HCT116 (cell line): ENCODE measurements around the gene GFOD1. TPM values are rescaled to one million over a fixed set of nuclear protein-coding genes. Genes with fewer than 3 reads are reported as not detected.

Source experiments
- ATAC-seq: fragments of 200-7000 bp; cut with Tn5 transposase; 2 replicates; pipeline ENCODE4 v1.9.1; 2020; ENCODE audit warnings: mild to moderate bottlenecking, moderate library complexity
- BruUV-seq: library from RNA; stranded (reverse); fragments of 400-500 nt; replicated peaks from 2 replicates; lab custom pipeline; 2021; lab: Mats Ljungman, UMichigan
- CTCF ChIA-PET: fragments of 300-600 bp; sonication (Branson Sonifier 250); formaldehyde crosslinking; loops from one replicate; lab custom pipeline; 2021; ENCODE audit warnings: antibody characterized with exemption; lab: Charles Lee
- POLR2A ChIA-PET: fragments of 300-600, 350-600 bp; sonication (Branson Sonifier 250); formaldehyde crosslinking; loops from one replicate; lab custom pipeline; 2021; ENCODE audit warnings: antibody characterized with exemption; lab: Charles Lee
- RAD21 ChIA-PET, 2 experiments: fragments of 300-600 bp; sonication (Branson Sonifier 250); formaldehyde crosslinking; loops; one replicate each; lab custom pipeline; 2023; ENCODE audit warnings: low total read pairs in 2 of 2; ENCODE audit not compliant: uncharacterized antibody in 2 of 2, unreplicated experiment in 2 of 2, low non-redundant PET in 1 of 2; lab: Charles Lee
- DNase-seq: peaks from one replicate; pipeline ENCODE4 v3.0.0-alpha.2; 2010; ENCODE audit warnings: low read depth, low spot score
- H2AFZ ChIP-seq: fragments of 200-600 bp; shearing (Covaris generic), sonication (generic); 2 replicates; pipeline ENCODE4 v1.6.1; 2017; ENCODE audit warnings: low read depth, mixed run types, mixed read lengths, antibody characterized with exemption, low read length; ENCODE audit not compliant: poor library complexity, severe bottlenecking
- H3K27ac ChIP-seq: 2 replicates; pipeline ENCODE4 v1.5.1; 2012; ENCODE audit warnings: low read depth, low read length
- H3K27me3 ChIP-seq: fragments of 200-600 bp; sonication (generic); 2 replicates; pipeline ENCODE4 v1.6.1; 2016; ENCODE audit warnings: mixed run types, low read length, mixed read lengths; ENCODE audit not compliant: insufficient read depth
- H3K36me3 ChIP-seq, 2 experiments: fragments of 200-500 bp in 1 of 2; fragments of 200-600 bp in 1 of 2; sonication (Bioruptor generic) in 1 of 2; sonication (generic) in 1 of 2; 2 replicates each; pipeline versions ENCODE4 v1.5.1 to v1.6.1; 2014 to 2016; ENCODE audit warnings: low read length in 2 of 2, inconsistent platforms in 1 of 2, mixed read lengths in 1 of 2, mixed run types in 1 of 2; ENCODE audit not compliant: insufficient read depth in 2 of 2, control insufficient read depth in 1 of 2
- H3K4me1 ChIP-seq, 2 experiments: fragments of 200-600 bp in 1 of 2; sonication (generic) in 1 of 2; 2 replicates each; pipeline versions ENCODE4 v1.5.1 to v1.6.1; 2012 to 2017; ENCODE audit warnings: low read length in 2 of 2, inconsistent platforms in 1 of 2, mild to moderate bottlenecking in 1 of 2, mixed read lengths in 1 of 2, mixed run types in 1 of 2, moderate library complexity in 1 of 2; ENCODE audit not compliant: insufficient read depth in 2 of 2, control insufficient read depth in 1 of 2
- H3K4me2 ChIP-seq: fragments of 200-600 bp; sonication (generic); 2 replicates; pipeline ENCODE4 v1.6.1; 2017; ENCODE audit warnings: mixed run types, low read length, mixed read lengths
- H3K4me3 ChIP-seq, 2 experiments: fragments of 200-600 bp in 1 of 2; sonication (generic) in 1 of 2; replicated peaks in 1 of 2; 2 replicates each; pipeline ENCODE4 v1.5.1; 2011 to 2016; ENCODE audit warnings: low read length in 2 of 2, control low read depth in 1 of 2, low read depth in 1 of 2, mild to moderate bottlenecking in 1 of 2, mixed read lengths in 1 of 2, mixed run types in 1 of 2
- H3K79me2 ChIP-seq: fragments of 200-600 bp; sonication (generic); 2 replicates; pipeline ENCODE4 v1.6.1; 2017; ENCODE audit warnings: mild to moderate bottlenecking, mixed run types, low read length, moderate library complexity, mixed read lengths; ENCODE audit not compliant: insufficient read depth
- H3K9ac ChIP-seq: fragments of 200-600 bp; sonication (generic); 2 replicates; pipeline ENCODE4 v1.6.1; 2016; ENCODE audit warnings: low read length, mixed read lengths
- H3K9me2 ChIP-seq: fragments of 200-600 bp; sonication (generic), shearing (Covaris generic); 2 replicates; pipeline ENCODE4 v1.6.1; 2017; ENCODE audit warnings: mixed run types, mild to moderate bottlenecking, moderate library complexity; ENCODE audit not compliant: insufficient read depth
- H3K9me3 ChIP-seq, 2 experiments: fragments of 200-500 bp in 1 of 2; fragments of 200-600 bp in 1 of 2; sonication (Bioruptor generic) in 1 of 2; sonication (generic) in 1 of 2; 2 replicates each; pipeline ENCODE4 v1.6.1; 2014 to 2017; ENCODE audit warnings: low read length in 2 of 2, mixed read lengths in 2 of 2, inconsistent platforms in 1 of 2, low read depth in 1 of 2, mild to moderate bottlenecking in 1 of 2, mixed run types in 1 of 2, moderate library complexity in 1 of 2; ENCODE audit not compliant: control insufficient read depth in 1 of 2, insufficient read depth in 1 of 2
- H4K20me1 ChIP-seq: fragments of 200-600 bp; sonication (generic), shearing (Covaris generic); 2 replicates; pipeline ENCODE4 v1.6.1; 2017; ENCODE audit warnings: mixed run types, mild to moderate bottlenecking, moderate library complexity; ENCODE audit not compliant: insufficient read depth
- CBX3 ChIP-seq: IDR thresholded peaks from 2 replicates; pipeline ENCODE4 v1.6.1; 2012; ENCODE audit warnings: low read depth
- CEBPB ChIP-seq: IDR thresholded peaks from 2 replicates; pipeline ENCODE4 v1.6.1; 2012; ENCODE audit warnings: low read depth
- EGR1 ChIP-seq: IDR thresholded peaks from 2 replicates; pipeline ENCODE4 v1.6.1; 2012; ENCODE audit warnings: low read depth
- ELF1 ChIP-seq: IDR thresholded peaks from 2 replicates; pipeline ENCODE4 v1.6.1; 2012; ENCODE audit warnings: low read depth, borderline replicate concordance
- EZH2 ChIP-seq: fragments of 200-600 bp; sonication (generic); IDR thresholded peaks from 2 replicates; pipeline ENCODE4 v1.6.1; 2017; ENCODE audit warnings: antibody characterized with exemption, mixed run types
- EZH2phosphoT487 ChIP-seq: fragments of 200-600 bp; IDR thresholded peaks from 2 replicates; pipeline ENCODE4 v1.6.1; 2018; ENCODE audit warnings: antibody characterized with exemption, borderline replicate concordance
- FOSL1 ChIP-seq: IDR thresholded peaks from 2 replicates; pipeline ENCODE4 v1.6.1; 2012; ENCODE audit warnings: low read depth
- JUND ChIP-seq: IDR thresholded peaks from 2 replicates; pipeline ENCODE4 v1.6.1; 2012
- SIN3A ChIP-seq: IDR thresholded peaks from 2 replicates; pipeline ENCODE4 v1.6.1; 2012; ENCODE audit warnings: low read depth
- SP1 ChIP-seq: IDR thresholded peaks from 2 replicates; pipeline ENCODE4 v1.6.1; 2012; ENCODE audit warnings: low read depth
- SRF ChIP-seq: IDR thresholded peaks from 2 replicates; pipeline ENCODE4 v1.6.1; 2012; ENCODE audit warnings: low read depth
- TCF7L2 ChIP-seq: IDR thresholded peaks from 2 replicates; pipeline ENCODE4 v1.7.0; 2011; ENCODE audit warnings: borderline replicate concordance, inconsistent platforms; ENCODE audit not compliant: insufficient read depth, insufficient read length; ENCODE audit errors: extremely low read depth
- YY1 ChIP-seq: IDR thresholded peaks from 2 replicates; pipeline ENCODE4 v1.6.1; 2011; ENCODE audit warnings: low read length, low read depth, moderate library complexity, mild to moderate bottlenecking; ENCODE audit not compliant: insufficient replicate concordance; ENCODE audit errors: extremely low read depth
- ZFX ChIP-seq: fragments of 450-650 bp; IDR thresholded peaks from 2 replicates; pipeline ENCODE4 v1.6.1; 2017
- ZNF274 ChIP-seq: fragments of 200-500 bp; sonication (Bioruptor generic); IDR thresholded peaks from 2 replicates; pipeline ENCODE4 v1.6.1; 2014; ENCODE audit warnings: mild to moderate bottlenecking, low read depth, low read length, inconsistent platforms
- intact Hi-C: fragments of 100-400 bp; cut with micrococcal nuclease; formaldehyde crosslinking; loops from 2 replicates; pipeline ENCODE4 v1.10.0; 2022
- total RNA-seq: library from RNA; stranded (reverse); gene quantifications from one replicate; pipeline ENCODE4 v1.2.1, GENCODE V29; 2021; ENCODE audit not compliant: unreplicated experiment
- TF ChIP-seq, protein P1 (sequence below): IDR thresholded peaks from 2 replicates; pipeline ENCODE4 v1.6.1; 2012
- TF ChIP-seq, protein P2 (sequence below): IDR thresholded peaks from 2 replicates; pipeline ENCODE4 v1.6.1; 2012
- TF ChIP-seq, protein P3 (sequence below): IDR thresholded peaks from 2 replicates; pipeline ENCODE4 v1.6.1; 2011; ENCODE audit warnings: mild to moderate bottlenecking, low read length, moderate library complexity; ENCODE audit not compliant: insufficient replicate concordance; ENCODE audit errors: extremely low read depth

GFOD1 gene
- total RNA-seq, 1 experiment from 2014 or later, result 3.8 TPM

DNA sequence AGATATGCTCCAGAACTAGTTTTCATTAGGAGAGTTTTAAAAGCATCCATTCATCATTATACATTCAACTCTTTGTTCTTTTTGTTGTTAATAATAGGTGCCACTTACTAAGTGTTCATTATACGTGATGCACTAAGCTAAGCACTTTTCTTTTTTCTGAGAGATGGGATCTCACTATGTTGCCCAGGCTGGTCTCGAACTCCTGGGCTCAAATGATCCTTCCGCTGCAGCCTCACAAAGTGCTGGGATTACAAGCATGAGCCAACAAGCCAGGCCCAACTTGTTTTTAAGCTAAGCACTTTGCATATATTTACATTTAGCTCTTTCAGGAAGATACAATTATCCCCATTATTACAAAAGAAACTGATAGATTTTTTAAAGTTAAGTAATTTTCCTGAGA, 5.7 kb upstream of the GFOD1 start (continued):
- TF ChIP-seq CEBPB (no peak), SP1 (no peak), JUND (no peak), SRF (no peak), EZH2 (no peak), YY1 (no peak), FOSL1 (no peak)
- TF ChIP-seq, protein P1, sequence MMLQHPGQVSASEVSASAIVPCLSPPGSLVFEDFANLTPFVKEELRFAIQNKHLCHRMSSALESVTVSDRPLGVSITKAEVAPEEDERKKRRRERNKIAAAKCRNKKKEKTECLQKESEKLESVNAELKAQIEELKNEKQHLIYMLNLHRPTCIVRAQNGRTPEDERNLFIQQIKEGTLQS, result no peak

DNA sequence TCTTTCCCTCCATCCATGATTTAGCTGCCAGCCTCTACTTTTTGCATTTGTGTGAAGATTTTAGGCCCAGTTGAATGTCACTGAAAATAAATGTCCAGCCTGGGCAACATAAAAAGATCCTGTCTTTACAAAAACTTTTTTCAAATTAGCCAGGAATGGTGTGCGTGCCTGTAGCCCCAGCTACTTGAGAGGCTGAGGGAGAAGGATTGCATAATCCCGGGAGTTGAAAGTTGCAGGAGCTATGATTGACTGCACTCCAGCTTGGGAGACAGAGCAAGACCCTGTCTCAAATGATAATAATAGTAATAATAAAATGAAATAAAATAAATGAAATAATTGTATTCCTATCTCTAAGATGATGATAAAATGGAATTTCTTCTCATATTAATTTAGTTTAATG, 5.0 kb upstream of the GFOD1 start:
- H3K4me3 ChIP-seq, result no peak overlapping the region
- no peak overlapping the region for H2AFZ ChIP-seq
- ChIA-PET POLR2A (no interaction called here), RAD21 (no interaction called here), CTCF (no interaction called here)
- no peaks in the 10 kb centered on the region for H3K9me2 ChIP-seq
- DNase-seq (no peak), ATAC-seq (no peak)
- no peaks in the 10 kb centered on the region for H3K27me3 ChIP-seq
- H3K4me1 ChIP-seq, result peaks cover 6 to 11% of the 10 kb centered on the region in 2 experiments
- intact Hi-C loops, result no loop called here
- H3K9ac ChIP-seq, result no peak overlapping the region
- BruUV-seq, result no TSS peak
- H3K36me3 ChIP-seq, result no peaks in the 10 kb centered on the region
- H3K27ac ChIP-seq, result no peak overlapping the region
- TF ChIP-seq ZFX, result no peak
- TF ChIP-seq, protein P1, result no peak
- TF ChIP-seq ZNF274, result no peak
- no peak for TF ChIP-seq SIN3A
- TF ChIP-seq EGR1, result no peak
- TF ChIP-seq FOSL1, result no peak
- no peak for TF ChIP-seq TCF7L2
- TF ChIP-seq YY1, result no peak
- TF ChIP-seq CBX3, result no peak
- TF ChIP-seq ELF1, result no peak
- TF ChIP-seq, protein P2, sequence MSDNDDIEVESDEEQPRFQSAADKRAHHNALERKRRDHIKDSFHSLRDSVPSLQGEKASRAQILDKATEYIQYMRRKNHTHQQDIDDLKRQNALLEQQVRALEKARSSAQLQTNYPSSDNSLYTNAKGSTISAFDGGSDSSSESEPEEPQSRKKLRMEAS, result no peak
- no peak for TF ChIP-seq SRF
- no peak for TF ChIP-seq EZH2phosphoT487
- TF ChIP-seq, protein P3, sequence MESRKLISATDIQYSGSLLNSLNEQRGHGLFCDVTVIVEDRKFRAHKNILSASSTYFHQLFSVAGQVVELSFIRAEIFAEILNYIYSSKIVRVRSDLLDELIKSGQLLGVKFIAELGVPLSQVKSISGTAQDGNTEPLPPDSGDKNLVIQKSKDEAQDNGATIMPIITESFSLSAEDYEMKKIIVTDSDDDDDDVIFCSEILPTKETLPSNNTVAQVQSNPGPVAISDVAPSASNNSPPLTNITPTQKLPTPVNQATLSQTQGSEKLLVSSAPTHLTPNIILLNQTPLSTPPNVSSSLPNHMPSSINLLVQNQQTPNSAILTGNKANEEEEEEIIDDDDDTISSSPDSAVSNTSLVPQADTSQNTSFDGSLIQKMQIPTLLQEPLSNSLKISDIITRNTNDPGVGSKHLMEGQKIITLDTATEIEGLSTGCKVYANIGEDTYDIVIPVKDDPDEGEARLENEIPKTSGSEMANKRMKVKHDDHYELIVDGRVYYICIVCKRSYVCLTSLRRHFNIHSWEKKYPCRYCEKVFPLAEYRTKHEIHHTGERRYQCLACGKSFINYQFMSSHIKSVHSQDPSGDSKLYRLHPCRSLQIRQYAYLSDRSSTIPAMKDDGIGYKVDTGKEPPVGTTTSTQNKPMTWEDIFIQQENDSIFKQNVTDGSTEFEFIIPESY, result no peak
- no peak for TF ChIP-seq JUND
- no peak overlapping the region for H3K4me2 ChIP-seq
- no peaks in the 10 kb centered on the region for H3K79me2 ChIP-seq
- no peaks in the 10 kb centered on the region for H4K20me1 ChIP-seq
- no peaks in the 10 kb centered on the region for H3K9me3 ChIP-seq
